K562 (cell line): ENCODE measurements around the gene FYB2. TPM values are rescaled to one million over a fixed set of nuclear protein-coding genes. Genes with fewer than 3 reads are reported as not detected.

Source experiments
- E2F3 ChIP-seq: fragments of 250-450 bp; sonication (Bioruptor Pico); IDR thresholded peaks from 2 replicates; pipeline ENCODE4 v1.4.0; 2020; ENCODE audit warnings: mild to moderate bottlenecking
- E2F6 ChIP-seq, 2 experiments: IDR thresholded peaks; 2 replicates each; pipeline ENCODE4 v1.6.1; 2011; ENCODE audit warnings: borderline replicate concordance in 1 of 2, control low read depth in 1 of 2, low read depth in 1 of 2, low read length in 1 of 2, mild to moderate bottlenecking in 1 of 2, mixed read lengths in 1 of 2, moderate library complexity in 1 of 2; ENCODE audit not compliant: insufficient read depth in 1 of 2, insufficient read length in 1 of 2, poor library complexity in 1 of 2, severe bottlenecking in 1 of 2; ENCODE audit errors: extremely low read depth in 1 of 2
- HDAC3 ChIP-seq: fragments of 450-650 bp; IDR thresholded peaks from 2 replicates; pipeline ENCODE4 v1.6.1; 2018; ENCODE audit warnings: borderline replicate concordance, mild to moderate bottlenecking, moderate library complexity; ENCODE audit not compliant: partially characterized antibody
- HIVEP1 ChIP-seq: fragments of 250-450 bp; sonication (Bioruptor Pico); IDR thresholded peaks from 2 replicates; pipeline ENCODE4 v1.4.0; 2020; ENCODE audit warnings: mild to moderate bottlenecking
- HMG20B ChIP-seq: fragments of 250-450 bp; sonication (Bioruptor Pico); IDR thresholded peaks from 2 replicates; pipeline ENCODE4 v1.5.0; 2021; ENCODE audit warnings: mild to moderate bottlenecking
- HNRNPLL ChIP-seq: fragments of 200-400 bp; formaldehyde crosslinking; IDR thresholded peaks from 2 replicates; pipeline ENCODE4 v1.6.1; 2017; ENCODE audit warnings: low read length, low read depth, mild to moderate bottlenecking; ENCODE audit not compliant: poor library complexity, severe bottlenecking
- MTA2 ChIP-seq: fragments of 450-650 bp; IDR thresholded peaks from 2 replicates; pipeline ENCODE4 v1.6.1; 2016; ENCODE audit warnings: low read depth
- RB1 ChIP-seq: fragments of 450-650 bp; IDR thresholded peaks from 2 replicates; pipeline ENCODE4 v1.6.1; 2017; ENCODE audit warnings: low read depth, mild to moderate bottlenecking
- RBM22 ChIP-seq: fragments of 200-400 bp; formaldehyde crosslinking; IDR thresholded peaks from 2 replicates; pipeline ENCODE4 v1.6.1; 2018; ENCODE audit warnings: low read length, low read depth; ENCODE audit not compliant: poor library complexity, severe bottlenecking
- RBM25 ChIP-seq: fragments of 200-400 bp; formaldehyde crosslinking; IDR thresholded peaks from 2 replicates; pipeline ENCODE4 v1.6.1; 2018; ENCODE audit warnings: low read length, low read depth, moderate library complexity; ENCODE audit not compliant: severe bottlenecking
- RNF2 ChIP-seq: sonication (generic); IDR thresholded peaks from 2 replicates; pipeline ENCODE4 v1.6.1; 2016
- SAFB2 ChIP-seq: fragments of 200-400 bp; formaldehyde crosslinking; IDR thresholded peaks from 2 replicates; pipeline ENCODE4 v1.6.1; 2018; ENCODE audit warnings: borderline replicate concordance, low read length, low read depth, moderate library complexity; ENCODE audit not compliant: severe bottlenecking
- STAT5A ChIP-seq: IDR thresholded peaks from 2 replicates; pipeline ENCODE4 v1.6.1; 2012; ENCODE audit warnings: low read length, inconsistent platforms, borderline replicate concordance
- ZNF212 ChIP-seq: fragments of 450-650 bp; formaldehyde crosslinking; IDR thresholded peaks from 2 replicates; pipeline ENCODE4 v1.4.0; 2020; ENCODE audit warnings: mild to moderate bottlenecking
- polyA plus RNA-seq, 8 experiments: library from polyadenylated mRNA; depleted of rRNA in 4 of 8; stranded (reverse) in 5 of 8; unstranded in 3 of 8; fragments of >200 nt; fragmentation: Nextera tagmentation in 2 of 8; fragmentation: Illumina TruSeq in 1 of 8; extraction: Ambion mirVana in 2 of 8; extraction: Trizol in 1 of 8; gene quantifications; 2 replicates each; pipeline versions ENCODE4 v1.2.1 to v1.2.3, GENCODE V29; 2011 to 2014; ENCODE audit warnings: inconsistent platforms in 1 of 8, missing spikeins in 1 of 8
- total RNA-seq, 7 experiments: library from RNA; depleted of rRNA in 6 of 7; stranded (reverse); fragments of >200 nt in 6 of 7; fragmentation: Illumina TruSeq in 2 of 7; extraction: Trizol in 2 of 7; gene quantifications; 2 replicates each; pipeline versions ENCODE4 v1.2.1 to v1.2.3, GENCODE V29; 2011 to 2021; ENCODE audit warnings: low replicate concordance in 1 of 7
- TF ChIP-seq, protein P1 (sequence below), 2 experiments: fragments of 450-650 bp; IDR thresholded peaks; 2 replicates each; pipeline ENCODE4 v1.6.1; 2018; ENCODE audit warnings: mild to moderate bottlenecking in 2 of 2, low read depth in 1 of 2; ENCODE audit not compliant: partially characterized antibody in 2 of 2
- TF ChIP-seq, protein P2 (sequence below): fragments of 450-650 bp; formaldehyde crosslinking; IDR thresholded peaks from 2 replicates; pipeline ENCODE4 v1.4.0; 2022; ENCODE audit warnings: missing genetic modification characterization
- TF ChIP-seq, protein P3 (sequence below): fragments of 450-650 bp; formaldehyde crosslinking; IDR thresholded peaks from 2 replicates; pipeline ENCODE4 v1.4.0; 2020; ENCODE audit warnings: mild to moderate bottlenecking, mixed read lengths

FYB2 gene
- total and polyA plus RNA-seq, 9 of the 15 experiments (the other 6 are each of a cell fraction or from before 2014, with no cell fraction given): not detected

- TF ChIP-seq STAT5A (no peak), E2F3 (CRISPR knock-in tag) (no peak), HNRNPLL (no peak), HMG20B (CRISPR knock-in tag) (no peak), RBM25 (no peak), ZNF212 (CRISPR knock-in tag) (no peak), E2F6 (IDR thresholded peaks at IDR 0.05; ENCODE audit: borderline replicate concordance in 1 of 2, extremely low read depth in 1 of 2, insufficient read depth in 1 of 2, insufficient read length in 1 of 2, low read depth in 1 of 2, low read length in 1 of 2, poor library complexity in 1 of 2, severe bottlenecking in 1 of 2) (no peak), RNF2 (no peak), RB1 (0 out of 2 replicates have a peak, but pooled peaks have one; percentile 15), SAFB2 (no peak), HDAC3 (no peak), RBM22 (no peak), MTA2 (no peak), HIVEP1 (CRISPR knock-in tag) (no peak)
- TF ChIP-seq, protein P1, sequence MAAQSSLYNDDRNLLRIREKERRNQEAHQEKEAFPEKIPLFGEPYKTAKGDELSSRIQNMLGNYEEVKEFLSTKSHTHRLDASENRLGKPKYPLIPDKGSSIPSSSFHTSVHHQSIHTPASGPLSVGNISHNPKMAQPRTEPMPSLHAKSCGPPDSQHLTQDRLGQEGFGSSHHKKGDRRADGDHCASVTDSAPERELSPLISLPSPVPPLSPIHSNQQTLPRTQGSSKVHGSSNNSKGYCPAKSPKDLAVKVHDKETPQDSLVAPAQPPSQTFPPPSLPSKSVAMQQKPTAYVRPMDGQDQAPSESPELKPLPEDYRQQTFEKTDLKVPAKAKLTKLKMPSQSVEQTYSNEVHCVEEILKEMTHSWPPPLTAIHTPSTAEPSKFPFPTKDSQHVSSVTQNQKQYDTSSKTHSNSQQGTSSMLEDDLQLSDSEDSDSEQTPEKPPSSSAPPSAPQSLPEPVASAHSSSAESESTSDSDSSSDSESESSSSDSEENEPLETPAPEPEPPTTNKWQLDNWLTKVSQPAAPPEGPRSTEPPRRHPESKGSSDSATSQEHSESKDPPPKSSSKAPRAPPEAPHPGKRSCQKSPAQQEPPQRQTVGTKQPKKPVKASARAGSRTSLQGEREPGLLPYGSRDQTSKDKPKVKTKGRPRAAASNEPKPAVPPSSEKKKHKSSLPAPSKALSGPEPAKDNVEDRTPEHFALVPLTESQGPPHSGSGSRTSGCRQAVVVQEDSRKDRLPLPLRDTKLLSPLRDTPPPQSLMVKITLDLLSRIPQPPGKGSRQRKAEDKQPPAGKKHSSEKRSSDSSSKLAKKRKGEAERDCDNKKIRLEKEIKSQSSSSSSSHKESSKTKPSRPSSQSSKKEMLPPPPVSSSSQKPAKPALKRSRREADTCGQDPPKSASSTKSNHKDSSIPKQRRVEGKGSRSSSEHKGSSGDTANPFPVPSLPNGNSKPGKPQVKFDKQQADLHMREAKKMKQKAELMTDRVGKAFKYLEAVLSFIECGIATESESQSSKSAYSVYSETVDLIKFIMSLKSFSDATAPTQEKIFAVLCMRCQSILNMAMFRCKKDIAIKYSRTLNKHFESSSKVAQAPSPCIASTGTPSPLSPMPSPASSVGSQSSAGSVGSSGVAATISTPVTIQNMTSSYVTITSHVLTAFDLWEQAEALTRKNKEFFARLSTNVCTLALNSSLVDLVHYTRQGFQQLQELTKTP (IDR thresholded peaks at IDR 0.05; ENCODE audit: low read depth in 1 of 2, partially characterized antibody in 2 of 2): no peak
- TF ChIP-seq, protein P2, sequence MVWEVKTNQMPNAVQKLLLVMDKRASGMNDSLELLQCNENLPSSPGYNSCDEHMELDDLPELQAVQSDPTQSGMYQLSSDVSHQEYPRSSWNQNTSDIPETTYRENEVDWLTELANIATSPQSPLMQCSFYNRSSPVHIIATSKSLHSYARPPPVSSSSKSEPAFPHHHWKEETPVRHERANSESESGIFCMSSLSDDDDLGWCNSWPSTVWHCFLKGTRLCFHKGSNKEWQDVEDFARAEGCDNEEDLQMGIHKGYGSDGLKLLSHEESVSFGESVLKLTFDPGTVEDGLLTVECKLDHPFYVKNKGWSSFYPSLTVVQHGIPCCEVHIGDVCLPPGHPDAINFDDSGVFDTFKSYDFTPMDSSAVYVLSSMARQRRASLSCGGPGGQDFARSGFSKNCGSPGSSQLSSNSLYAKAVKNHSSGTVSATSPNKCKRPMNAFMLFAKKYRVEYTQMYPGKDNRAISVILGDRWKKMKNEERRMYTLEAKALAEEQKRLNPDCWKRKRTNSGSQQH (CRISPR knock-in tag): no peak
- TF ChIP-seq, protein P3, sequence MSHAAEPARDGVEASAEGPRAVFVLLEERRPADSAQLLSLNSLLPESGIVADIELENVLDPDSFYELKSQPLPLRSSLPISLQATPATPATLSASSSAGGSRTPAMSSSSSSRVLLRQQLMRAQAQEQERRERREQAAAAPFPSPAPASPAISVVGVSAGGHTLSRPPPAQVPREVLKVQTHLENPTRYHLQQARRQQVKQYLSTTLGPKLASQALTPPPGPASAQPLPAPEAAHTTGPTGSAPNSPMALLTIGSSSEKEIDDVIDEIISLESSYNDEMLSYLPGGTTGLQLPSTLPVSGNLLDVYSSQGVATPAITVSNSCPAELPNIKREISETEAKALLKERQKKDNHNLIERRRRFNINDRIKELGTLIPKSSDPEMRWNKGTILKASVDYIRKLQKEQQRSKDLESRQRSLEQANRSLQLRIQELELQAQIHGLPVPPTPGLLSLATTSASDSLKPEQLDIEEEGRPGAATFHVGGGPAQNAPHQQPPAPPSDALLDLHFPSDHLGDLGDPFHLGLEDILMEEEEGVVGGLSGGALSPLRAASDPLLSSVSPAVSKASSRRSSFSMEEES: no peak
Measured at GRCh38 chr1:56831871-56832693, 12.9 kb upstream of the FYB2 start (continued).
